CMK (cell line): ENCODE measurements around the gene NRCAM.
"Not testable (repeated sequence)": the region's sequence is repeated elsewhere in the genome, so short reads cannot be mapped to it uniquely, and the experiment has no call there.

Experiments
- DNase-seq: peaks from one replicate; pipeline ENCODE4 v3.0.0-alpha.2; 2010; ENCODE audit warnings: low read depth

Gene NRCAM

GRCh38 chr7:108396080-108396479, 60.2 kb downstream of the NRCAM start:
- no peak for DNase-seq

DNA sequence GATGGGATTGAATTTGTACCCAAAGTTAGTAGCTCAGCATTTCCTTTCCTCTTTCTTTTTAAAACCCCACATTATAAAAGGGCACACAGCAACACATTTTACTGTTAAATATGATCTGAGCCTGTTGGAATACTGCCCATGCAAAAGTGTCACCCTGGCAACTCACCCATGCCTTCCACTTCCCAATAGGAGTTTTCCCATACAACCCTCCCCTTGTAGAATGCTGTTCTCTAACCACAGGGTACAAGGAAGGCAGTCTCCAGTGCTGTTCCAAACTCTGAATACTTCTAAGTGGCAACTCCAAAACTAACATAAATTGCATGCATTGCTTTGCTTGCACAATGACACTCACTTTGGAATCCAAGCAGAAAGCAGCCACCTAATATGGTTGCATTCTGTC, 60.8 kb downstream of the NRCAM start:
- DNase-seq, result no peak

GRCh38 chr7:108393097-108393496, 63.1 kb downstream of the NRCAM start:
- DNase-seq, result not testable (repeated sequence)

DNA sequence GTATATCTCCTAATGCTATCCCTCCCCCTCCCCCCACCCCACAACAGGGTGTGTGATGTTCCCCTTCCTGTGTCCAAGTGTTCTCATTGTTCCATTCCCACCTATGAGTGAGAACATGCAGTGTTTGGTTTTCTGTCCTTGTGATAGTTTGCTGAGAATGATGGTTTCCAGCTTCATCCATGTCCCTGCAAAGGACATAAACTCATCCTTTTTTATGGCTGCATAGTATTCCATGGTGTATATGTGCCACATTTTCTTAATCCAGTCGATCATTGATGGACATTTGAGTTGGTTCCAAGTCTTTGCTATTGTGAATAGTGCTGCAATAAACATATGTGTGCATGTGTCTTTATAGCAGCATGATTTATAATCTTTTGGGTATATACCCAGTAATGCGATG, 68.5 kb downstream of the NRCAM start:
- not testable (repeated sequence) for DNase-seq

GRCh38 chr7:108385834-108386422, 70.3 kb downstream of the NRCAM start:
- no peak for DNase-seq

DNA sequence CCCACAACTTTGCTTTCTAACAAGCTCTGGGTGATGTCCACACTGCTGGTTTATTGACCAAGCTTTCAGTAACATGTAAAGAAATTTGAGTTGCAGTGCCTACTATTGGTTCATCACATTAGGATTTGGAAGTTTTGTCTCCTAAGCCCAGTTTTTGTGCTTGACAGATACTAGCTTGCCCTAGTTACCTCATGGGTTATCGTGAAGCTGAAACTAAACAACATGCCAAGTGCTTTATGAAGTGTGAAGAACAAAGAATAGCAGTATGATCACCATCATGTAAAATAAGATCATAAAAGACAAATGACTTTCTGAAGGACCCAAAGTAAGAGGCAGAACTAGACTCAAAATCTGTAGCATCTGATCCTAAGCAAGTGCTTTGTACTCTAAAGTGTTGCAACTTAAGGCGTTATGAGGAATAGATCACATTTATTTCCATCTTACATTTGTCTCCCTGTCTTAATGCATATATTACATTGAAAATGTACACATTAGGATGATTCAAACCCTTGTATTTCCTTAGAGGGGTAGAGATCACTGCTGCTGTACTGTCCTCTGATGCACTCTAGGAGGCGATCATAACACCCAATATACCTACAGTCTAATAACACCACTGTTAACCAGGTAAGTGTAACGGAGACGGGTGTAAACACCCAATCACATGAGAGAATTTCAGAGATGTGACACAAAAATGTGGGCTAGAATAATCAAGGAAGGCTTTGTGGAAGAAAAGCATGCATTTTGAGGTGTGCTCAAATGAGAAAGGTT, 71.3 kb downstream of the NRCAM start:
- no peak for DNase-seq

DNA sequence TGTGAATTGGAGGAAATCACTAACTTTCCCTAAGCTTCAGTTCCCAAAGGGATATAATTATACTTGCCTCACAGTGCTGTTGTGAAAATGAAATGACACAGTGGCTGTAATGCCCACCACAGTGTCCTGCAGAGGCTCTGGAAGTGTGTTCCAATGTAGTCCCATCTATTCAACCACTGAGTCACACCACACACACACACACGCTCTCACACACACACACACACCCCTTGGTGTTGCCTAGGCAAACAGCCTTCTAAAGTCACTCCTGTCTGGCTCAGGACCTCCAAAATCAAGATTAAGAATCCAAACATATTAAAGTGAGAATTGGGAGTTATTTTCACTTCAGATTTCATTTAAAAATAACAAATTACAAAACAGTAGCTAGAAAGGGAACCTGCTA, 73.3 kb downstream of the NRCAM start:
- DNase-seq, result no peak

DNA sequence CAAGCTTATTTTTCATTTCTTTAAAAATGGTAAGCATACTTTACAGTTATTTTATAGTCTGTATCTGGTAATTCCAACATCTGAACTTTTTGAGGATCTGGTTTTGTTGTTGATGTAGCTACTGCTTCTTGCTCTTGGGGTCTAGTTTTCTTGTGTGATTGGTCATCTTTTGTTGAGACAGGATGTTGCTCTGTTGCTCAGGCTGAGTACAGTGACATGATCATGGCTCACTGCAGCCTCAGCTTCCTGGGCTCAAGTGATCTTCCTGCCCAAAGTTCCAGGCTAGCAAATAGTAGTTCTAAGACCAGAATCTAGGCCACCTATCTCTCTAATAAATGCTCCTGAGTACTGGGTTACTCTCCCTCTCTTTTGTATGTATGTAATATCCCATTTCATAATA, 75.7 kb downstream of the NRCAM start:
- no peak for DNase-seq

- DNase-seq, result no peak
Measured at GRCh38 chr7:108376206-108376605, 80.0 kb downstream of the NRCAM start.

DNA sequence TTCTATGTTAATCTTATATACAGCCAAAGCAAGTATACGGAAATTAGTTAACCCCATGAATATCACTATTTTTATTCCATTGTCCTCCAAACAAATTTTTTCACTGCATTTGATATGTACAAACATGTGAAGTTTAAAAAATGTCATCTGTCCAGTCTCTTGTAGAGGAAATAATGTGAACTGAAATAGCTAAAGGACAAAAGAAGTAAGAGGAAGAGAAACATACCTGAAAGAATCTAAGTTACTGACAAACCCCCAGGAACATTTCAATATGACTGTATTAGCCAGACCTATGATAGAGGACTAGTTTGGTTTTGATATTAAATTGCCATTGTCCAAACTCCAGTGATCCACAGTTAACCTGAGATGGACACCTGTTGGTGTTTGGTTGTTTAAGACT, 80.6 kb downstream of the NRCAM start:
- DNase-seq, result no peak

- no peak for DNase-seq
Measured at GRCh38 chr7:108374899-108375298, 81.3 kb downstream of the NRCAM start.

DNA sequence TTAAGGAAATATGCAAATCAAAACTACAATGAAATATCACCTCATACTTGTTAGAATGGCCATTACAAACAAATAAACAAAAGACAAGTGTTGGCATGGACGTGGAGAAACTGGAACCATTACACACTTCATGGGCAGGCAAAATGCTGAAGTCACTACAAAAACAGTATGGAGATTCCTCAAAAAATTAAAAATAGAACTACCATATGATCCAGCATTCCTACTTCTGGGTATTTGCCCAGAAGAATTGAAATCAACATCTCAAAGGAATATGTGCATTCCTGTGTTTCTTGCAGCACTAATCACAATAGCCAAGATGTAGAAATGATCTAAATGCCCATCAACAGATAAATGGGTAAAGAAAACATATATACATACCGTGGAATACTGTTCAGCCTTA, 83.6 kb downstream of the NRCAM start:
- no peak for DNase-seq

DNA sequence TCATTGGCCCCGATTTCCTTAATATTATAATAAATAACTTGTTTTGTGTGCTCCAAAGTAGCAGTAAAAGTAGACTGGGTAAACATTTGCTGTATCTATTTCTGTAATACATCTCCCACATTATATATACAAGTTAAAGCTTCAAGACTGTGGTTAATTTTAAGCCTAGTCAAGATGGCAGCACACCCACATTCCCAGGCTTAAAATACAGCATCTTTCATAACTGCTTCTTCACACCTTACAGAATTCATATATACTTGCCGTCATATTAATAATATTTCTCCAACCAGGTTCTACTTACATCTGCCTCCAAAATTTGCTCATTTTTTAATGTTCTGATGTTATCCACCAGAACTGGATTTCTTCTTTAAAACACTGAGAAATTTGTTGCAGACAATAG, 85.6 kb downstream of the NRCAM start:
- DNase-seq, result no peak

GRCh38 chr7:108368466-108368865, 87.8 kb downstream of the NRCAM start:
- DNase-seq, result no peak

GRCh38 chr7:108367946-108368345, 88.3 kb downstream of the NRCAM start:
- no peak for DNase-seq

- DNase-seq, result no peak
Measured at GRCh38 chr7:108367314-108367713, 88.9 kb downstream of the NRCAM start.

DNA sequence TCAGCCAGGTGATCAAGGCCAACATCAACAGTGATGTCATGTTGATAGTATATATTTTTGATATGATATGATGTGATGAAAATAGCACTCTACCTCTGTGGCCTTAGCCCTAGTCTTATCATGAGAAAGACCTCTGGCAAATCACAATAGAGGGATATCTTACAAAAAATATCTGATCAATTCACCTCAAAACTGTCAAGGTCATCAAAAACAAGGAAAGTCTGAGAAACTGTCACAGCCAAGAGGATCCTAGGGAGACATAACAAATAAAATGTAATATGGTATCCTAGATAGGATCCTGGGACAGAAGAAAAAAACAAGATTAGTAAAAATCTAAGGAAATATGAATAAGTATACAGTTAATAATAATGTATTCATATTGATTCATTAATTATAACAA, 92.6 kb downstream of the NRCAM start:
- no peak for DNase-seq

GRCh38 chr7:108360058-108360800, 96.0 kb downstream of the NRCAM start:
- no peak for DNase-seq

- no peak for DNase-seq
Measured at GRCh38 chr7:108358553-108358952, 97.7 kb downstream of the NRCAM start.

GRCh38 chr7:108351729-108352131, 104.5 kb downstream of the NRCAM start:
- no peak for DNase-seq

DNA sequence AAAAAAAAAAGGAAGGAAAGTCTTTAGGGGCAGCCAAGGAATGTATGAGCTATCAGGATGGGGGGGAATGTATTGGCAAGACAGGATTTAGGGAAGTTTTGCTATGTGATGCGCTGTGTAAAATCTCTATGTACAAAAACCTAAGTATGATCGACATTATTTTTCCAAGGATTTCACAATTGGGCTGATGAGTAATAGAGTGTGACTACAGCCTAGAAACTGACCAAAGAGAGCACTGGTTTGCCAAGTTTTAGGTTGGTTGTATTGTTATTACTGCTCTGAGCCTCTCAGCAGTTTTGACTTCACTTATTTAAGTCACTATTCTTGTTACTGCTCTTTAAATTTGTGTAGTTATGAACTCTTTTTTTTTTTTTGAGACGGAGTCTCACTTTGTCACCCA, 107.3 kb downstream of the NRCAM start:
- DNase-seq, result no peak

DNA sequence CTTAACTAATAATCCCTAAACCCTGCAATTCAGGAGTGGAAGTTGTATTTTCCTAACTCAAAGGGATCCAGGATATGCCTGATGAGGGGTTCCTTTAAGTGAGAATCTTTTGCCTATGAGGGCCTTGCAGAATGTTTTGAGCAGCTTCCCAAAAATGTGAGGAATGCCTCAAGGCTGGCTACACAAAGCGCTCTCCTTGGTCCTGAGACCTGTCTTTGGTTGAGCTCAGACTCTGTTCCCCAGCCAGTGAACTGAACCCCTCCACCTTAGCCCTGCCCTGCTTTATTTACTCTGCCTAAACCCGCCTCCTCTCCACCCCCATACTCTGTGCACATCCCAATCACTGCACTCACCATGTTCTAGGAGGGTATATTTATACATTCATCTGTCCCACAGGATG, 108.6 kb downstream of the NRCAM start:
- no peak for DNase-seq

- DNase-seq, result no peak
Measured at GRCh38 chr7:108345710-108346336, 110.4 kb downstream of the NRCAM start.
